ENCODE data around the gene PNRC2.

PNRC2 gene

GRCh38 chr1:23959461-23960290, at the start of gene PNRC2:
Gene PNRC2 (plus strand): TSS chr1:23959828. CDS start chr1:23961458, 1,630 bp downstream.
- peak; percentile 83 to 93 (median 93) for DNase-seq (ENCODE audit: low read depth in 2 of 3, low spot score in 2 of 3)

GRCh38 chr1:23910144-23910543, 49.5 kb upstream of the PNRC2 start:
- no peak for DNase-seq (ENCODE audit: low read depth in 2 of 3, low spot score in 2 of 3)

- DNase-seq (ENCODE audit: low read depth in 2 of 3, low spot score in 2 of 3) = no peak
These were observed 48.9 kb upstream of the PNRC2 start for GRCh38 chr1:23910553-23911246.

- DNase-seq (ENCODE audit: low read depth in 2 of 3, low spot score in 2 of 3) = no peak
These were observed 47.7 kb upstream of the PNRC2 start for GRCh38 chr1:23911921-23912320.

- no peak for DNase-seq (ENCODE audit: low read depth in 2 of 3, low spot score in 2 of 3)
These were observed 46.3 kb upstream of the PNRC2 start, which contains the start of gene CNR2 for GRCh38 chr1:23913212-23913880. Gene CNR2 (minus strand): TSS chr1:23913362. CDS start chr1:23875617, 37,745 bp downstream.

- DNase-seq (ENCODE audit: low read depth in 2 of 3, low spot score in 2 of 3) = no peak
These were observed 44.7 kb upstream of the PNRC2 start for GRCh38 chr1:23914921-23915320.

- DNase-seq (ENCODE audit: low read depth in 2 of 3, low spot score in 2 of 3) = no peak
These were observed 44.2 kb upstream of the PNRC2 start for GRCh38 chr1:23915466-23915865.

- no peak for DNase-seq (ENCODE audit: low read depth in 2 of 3, low spot score in 2 of 3)
These were observed 43.2 kb upstream of the PNRC2 start for GRCh38 chr1:23916209-23917131.

GRCh38 chr1:23922321-23922943, 37.2 kb upstream of the PNRC2 start:
- DNase-seq (ENCODE audit: low read depth in 2 of 3, low spot score in 2 of 3) = no peak

- no peak for DNase-seq (ENCODE audit: low read depth in 2 of 3, low spot score in 2 of 3)
These were observed 35.8 kb upstream of the PNRC2 start for GRCh38 chr1:23923592-23924499.

GRCh38 chr1:23924601-23925000, 35.0 kb upstream of the PNRC2 start:
- DNase-seq (ENCODE audit: low read depth in 2 of 3, low spot score in 2 of 3) = no peak

GRCh38 chr1:23925279-23925678, 34.3 kb upstream of the PNRC2 start:
- DNase-seq (ENCODE audit: low read depth in 2 of 3, low spot score in 2 of 3) = no peak

- DNase-seq (ENCODE audit: low read depth in 2 of 3, low spot score in 2 of 3) = no peak
These were observed 32.5 kb upstream of the PNRC2 start for GRCh38 chr1:23927097-23927496.

- DNase-seq (ENCODE audit: low read depth in 2 of 3, low spot score in 2 of 3) = no peak
These were observed 30.8 kb upstream of the PNRC2 start for GRCh38 chr1:23928789-23929188.

GRCh38 chr1:23930270-23930669, 29.4 kb upstream of the PNRC2 start:
- DNase-seq (ENCODE audit: low read depth in 2 of 3, low spot score in 2 of 3) = no peak

GRCh38 chr1:23930861-23931490, 28.7 kb upstream of the PNRC2 start:
- DNase-seq (ENCODE audit: low read depth in 2 of 3, low spot score in 2 of 3) = no peak

- no peak for DNase-seq (ENCODE audit: low read depth in 2 of 3, low spot score in 2 of 3)
These were observed 28.1 kb upstream of the PNRC2 start for GRCh38 chr1:23931491-23931880.

- DNase-seq (ENCODE audit: low read depth in 2 of 3, low spot score in 2 of 3) = no peak
These were observed 23.0 kb upstream of the PNRC2 start for GRCh38 chr1:23936481-23937176.

Measured in activated CD8-positive, alpha-beta memory T cell treated with anti-CD3 and anti-CD28 coated beads for 48 hours (primary cell).